Ovary (tissue), 3 donors: ENCODE data around the gene VKORC1L1.

Experiments
- CTCF ChIP-seq, 3 donors: fragments of 450-650 bp in 2 of 3; fragments of 200-600 bp in 1 of 3; IDR thresholded peaks; one replicate each; pipeline versions ENCODE4 v1.5.1 to v1.8.0; 2016 to 2022; ENCODE audit warnings: antibody characterized with exemption in 3 of 3, mild to moderate bottlenecking in 1 of 3
- POLR2A ChIP-seq: fragments of 450-650 bp; IDR thresholded peaks from one replicate; pipeline ENCODE4 v1.6.1; 2017; ENCODE audit warnings: antibody characterized with exemption, mild to moderate bottlenecking, moderate library complexity
- donor health status: DM: no; HTN: no; CAD: no.

GRCh38 chr7:65910237-65910636 lies 37.4 kb downstream of the VKORC1L1 start:
- no peak for TF ChIP-seq CTCF (IDR thresholded peaks at IDR 0.05)
- no peak for TF ChIP-seq POLR2A
